OCI-LY7 (cell line): Measurements from ENCODE around the gene IPPK. TPM values are rescaled to one million over a fixed set of nuclear protein-coding genes. Genes with fewer than 3 reads are reported as not detected.

ENCODE experiments used
- BruUV-seq: library from RNA; stranded (reverse); fragments of 400-500 nt; replicated peaks from 2 replicates; lab custom pipeline; 2021; lab: Mats Ljungman, UMichigan
- CTCF ChIA-PET: fragments of 300-600 bp; sonication (Branson Sonifier 250); formaldehyde crosslinking; loops from one replicate; lab custom pipeline; 2022; ENCODE audit warnings: antibody characterized with exemption; ENCODE audit not compliant: unreplicated experiment; lab: Charles Lee
- POLR2A ChIA-PET: fragments of 300-600 bp; sonication (Branson Sonifier 250); formaldehyde crosslinking; loops from one replicate; lab custom pipeline; 2022; ENCODE audit warnings: antibody characterized with exemption; lab: Charles Lee
- DNase-seq: peaks from one replicate; pipeline ENCODE4 v3.0.0-alpha.2; 2015; ENCODE audit warnings: low spot score
- H2AFZ ChIP-seq: fragments of 200-600 bp; sonication (generic), shearing (Covaris generic); 2 replicates; pipeline ENCODE4 v1.6.1; 2014; ENCODE audit warnings: mild to moderate bottlenecking, antibody characterized with exemption, low read length, moderate library complexity
- H3K27ac ChIP-seq: fragments of 200-600 bp; sonication (generic); 2 replicates; pipeline ENCODE4 v1.5.1; 2014; ENCODE audit warnings: mixed run types, low read depth, mild to moderate bottlenecking, moderate library complexity, low read length, inconsistent platforms; ENCODE audit not compliant: poor library complexity, severe bottlenecking
- H3K36me3 ChIP-seq: fragments of 200-600 bp; sonication (generic); 2 replicates; pipeline ENCODE4 v1.6.1; 2014; ENCODE audit warnings: mild to moderate bottlenecking, antibody characterized with exemption, low read length, moderate library complexity, mixed read lengths; ENCODE audit not compliant: insufficient read depth
- H3K4me1 ChIP-seq: fragments of 200-600 bp; sonication (generic); 2 replicates; pipeline ENCODE4 v1.5.1; 2014; ENCODE audit warnings: mild to moderate bottlenecking, low read length; ENCODE audit not compliant: insufficient read depth, poor library complexity, severe bottlenecking
- H3K4me2 ChIP-seq: fragments of 200-600 bp; sonication (generic); 2 replicates; pipeline ENCODE4 v1.6.1; 2014; ENCODE audit warnings: mild to moderate bottlenecking, low read length
- H3K4me3 ChIP-seq: fragments of 200-600 bp; sonication (generic); 2 replicates; pipeline ENCODE4 v1.5.1; 2014; ENCODE audit warnings: mild to moderate bottlenecking, low read depth, low read length; ENCODE audit not compliant: poor library complexity, severe bottlenecking
- H3K79me2 ChIP-seq: fragments of 200-600 bp; sonication (generic); 2 replicates; pipeline ENCODE4 v1.6.1; 2016; ENCODE audit warnings: low read depth, mild to moderate bottlenecking, low read length, moderate library complexity, mixed read lengths; ENCODE audit not compliant: insufficient read depth
- H3K9me2 ChIP-seq: fragments of 200-600 bp; sonication (generic); 2 replicates; pipeline ENCODE4 v1.6.1; 2016; ENCODE audit warnings: mild to moderate bottlenecking, low read length, mixed read lengths; ENCODE audit not compliant: insufficient read depth
- H3K9me3 ChIP-seq: fragments of 200-600 bp; sonication (generic); 2 replicates; pipeline ENCODE4 v1.6.1; 2014; ENCODE audit warnings: mild to moderate bottlenecking, mixed run types, low read length, mixed read lengths
- H4K20me1 ChIP-seq: fragments of 200-600 bp; sonication (generic); 2 replicates; pipeline ENCODE4 v1.6.1; 2014; ENCODE audit warnings: mild to moderate bottlenecking, antibody characterized with exemption, low read length, moderate library complexity, mixed read lengths; ENCODE audit not compliant: insufficient read depth
- EZH2phosphoT487 ChIP-seq: fragments of 200-600 bp; sonication (generic); IDR thresholded peaks from 2 replicates; pipeline ENCODE4 v1.6.1; 2018; ENCODE audit warnings: low read depth, borderline replicate concordance, mild to moderate bottlenecking, mixed run types, antibody characterized with exemption, low read length, moderate library complexity, mixed read lengths
- intact Hi-C: fragments of 100-400 bp; cut with micrococcal nuclease; formaldehyde crosslinking; loops from one replicate; pipeline ENCODE4 v1.10.0; 2022; ENCODE audit not compliant: unreplicated experiment
- total RNA-seq, 2 experiments: library from RNA; depleted of rRNA in 1 of 2; stranded (reverse); fragments of >200 nt in 1 of 2; shearing (Covaris generic) in 1 of 2; gene quantifications; 2 replicates each; pipeline ENCODE4 v1.2.3, GENCODE V29; 2014 to 2022
- TF ChIP-seq, protein P1 (sequence below): fragments of 200-600 bp; sonication (generic); conservative IDR thresholded peaks from 2 replicates; pipeline ENCODE4 v1.5.1; 2014; ENCODE audit warnings: mild to moderate bottlenecking, antibody characterized with exemption, low read length, moderate library complexity, mixed read lengths

IPPK gene
- total RNA-seq, 2 experiments from 2014 or later: 10.3 to 12.7 TPM

DNA sequence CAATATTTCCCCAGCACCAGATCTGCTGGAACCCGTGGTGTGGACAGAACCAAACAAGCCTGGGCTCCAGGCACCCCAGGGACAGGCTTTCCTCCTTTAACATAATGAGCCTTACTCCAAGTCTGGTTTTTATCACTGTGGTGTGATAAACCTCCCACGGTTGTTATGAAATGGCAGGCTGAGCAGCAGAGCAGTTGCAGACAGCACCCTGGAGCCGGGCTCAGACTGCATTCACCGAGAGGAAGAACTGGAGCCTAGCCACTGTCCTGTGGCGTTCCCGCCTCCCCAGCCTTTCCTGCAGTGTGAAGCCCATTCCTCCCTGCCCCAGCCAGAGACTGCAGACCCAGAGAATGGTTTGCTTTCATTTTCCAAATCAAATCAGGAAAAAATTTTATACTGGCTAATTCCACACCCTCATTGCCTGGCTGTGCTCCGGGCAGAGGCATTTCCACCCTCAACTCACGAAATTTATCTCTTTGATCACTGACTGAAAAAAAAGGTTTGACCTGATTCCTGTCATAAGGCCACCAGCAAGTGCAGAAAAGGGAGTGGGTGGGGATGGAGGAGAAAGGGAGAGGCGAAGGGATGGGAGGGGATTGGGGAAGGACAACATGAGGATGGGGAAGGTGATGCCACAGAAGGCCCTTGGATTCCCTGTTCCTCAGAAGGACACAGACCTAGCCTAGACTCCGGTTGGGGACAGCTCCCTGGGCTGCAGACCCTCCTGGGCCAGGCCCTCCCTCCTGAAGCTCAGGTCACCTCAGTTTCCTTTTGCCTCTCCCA is 18.9 kb downstream of the IPPK start:
- POLR2A ChIA-PET: interaction anchor here (0.7 kb wide), 1 partner anchor 148 kb away, joined by 3 read pairs; no protein-coding TSS in a partner anchor
- Histone ChIP-seq H3K36me3 (peaks cover 85% of the 10 kb centered on the region), H3K9me3 (no peaks in the 10 kb centered on the region), H3K4me2 (no peak overlapping the region), H3K27ac (no peak overlapping the region), H3K4me3 (no peak overlapping the region), H3K9me2 (no peaks in the 10 kb centered on the region), H3K79me2 (no peaks in the 10 kb centered on the region), H4K20me1 (no peaks in the 10 kb centered on the region), H3K4me1 (peaks cover 8% of the 10 kb centered on the region), H2AFZ (no peak overlapping the region)
- intact Hi-C loops: no loop called here
- no peak for DNase-seq
- BruUV-seq: no TSS peak
- TF ChIP-seq, protein P1, sequence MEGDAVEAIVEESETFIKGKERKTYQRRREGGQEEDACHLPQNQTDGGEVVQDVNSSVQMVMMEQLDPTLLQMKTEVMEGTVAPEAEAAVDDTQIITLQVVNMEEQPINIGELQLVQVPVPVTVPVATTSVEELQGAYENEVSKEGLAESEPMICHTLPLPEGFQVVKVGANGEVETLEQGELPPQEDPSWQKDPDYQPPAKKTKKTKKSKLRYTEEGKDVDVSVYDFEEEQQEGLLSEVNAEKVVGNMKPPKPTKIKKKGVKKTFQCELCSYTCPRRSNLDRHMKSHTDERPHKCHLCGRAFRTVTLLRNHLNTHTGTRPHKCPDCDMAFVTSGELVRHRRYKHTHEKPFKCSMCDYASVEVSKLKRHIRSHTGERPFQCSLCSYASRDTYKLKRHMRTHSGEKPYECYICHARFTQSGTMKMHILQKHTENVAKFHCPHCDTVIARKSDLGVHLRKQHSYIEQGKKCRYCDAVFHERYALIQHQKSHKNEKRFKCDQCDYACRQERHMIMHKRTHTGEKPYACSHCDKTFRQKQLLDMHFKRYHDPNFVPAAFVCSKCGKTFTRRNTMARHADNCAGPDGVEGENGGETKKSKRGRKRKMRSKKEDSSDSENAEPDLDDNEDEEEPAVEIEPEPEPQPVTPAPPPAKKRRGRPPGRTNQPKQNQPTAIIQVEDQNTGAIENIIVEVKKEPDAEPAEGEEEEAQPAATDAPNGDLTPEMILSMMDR: no peak
- TF ChIP-seq EZH2phosphoT487: no peak
- CTCF ChIA-PET: no interaction called here

DNA sequence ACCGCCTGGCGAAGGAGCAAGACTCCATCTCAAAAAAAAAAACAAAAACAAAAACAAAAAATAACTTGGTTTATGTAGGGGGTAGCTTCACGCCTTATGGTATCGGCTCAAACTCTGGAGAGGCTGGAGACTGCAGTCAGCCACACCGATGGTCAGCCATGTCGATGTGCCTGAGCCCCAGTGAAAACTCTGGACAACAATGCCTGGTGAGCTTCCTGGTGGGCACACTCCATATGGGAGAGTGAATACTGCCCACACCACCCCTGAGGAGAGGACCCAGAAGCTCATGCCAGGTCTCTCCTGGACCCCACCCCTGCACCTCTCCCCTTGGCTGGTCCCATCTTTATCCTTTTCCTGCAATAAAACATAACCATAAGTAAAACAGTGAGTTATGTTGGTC is 19.6 kb downstream of the IPPK start:
- Histone ChIP-seq H3K9me2 (no peaks in the 10 kb centered on the region), H3K4me1 (peaks cover 8% of the 10 kb centered on the region), H2AFZ (no peak overlapping the region), H4K20me1 (no peaks in the 10 kb centered on the region), H3K36me3 (peaks cover 86% of the 10 kb centered on the region), H3K79me2 (no peaks in the 10 kb centered on the region), H3K4me2 (no peak overlapping the region), H3K27ac (no peak overlapping the region), H3K4me3 (no peak overlapping the region), H3K9me3 (no peaks in the 10 kb centered on the region)
- intact Hi-C loops: no loop called here
- TF ChIP-seq, protein P1: no peak
- TF ChIP-seq EZH2phosphoT487: no peak
- ChIA-PET POLR2A (interaction anchor here (0.7 kb wide), 1 partner anchor 149 kb away, joined by 3 read pairs; no protein-coding TSS in a partner anchor), CTCF (no interaction called here)
- no peak for DNase-seq
- BruUV-seq: no TSS peak

DNA sequence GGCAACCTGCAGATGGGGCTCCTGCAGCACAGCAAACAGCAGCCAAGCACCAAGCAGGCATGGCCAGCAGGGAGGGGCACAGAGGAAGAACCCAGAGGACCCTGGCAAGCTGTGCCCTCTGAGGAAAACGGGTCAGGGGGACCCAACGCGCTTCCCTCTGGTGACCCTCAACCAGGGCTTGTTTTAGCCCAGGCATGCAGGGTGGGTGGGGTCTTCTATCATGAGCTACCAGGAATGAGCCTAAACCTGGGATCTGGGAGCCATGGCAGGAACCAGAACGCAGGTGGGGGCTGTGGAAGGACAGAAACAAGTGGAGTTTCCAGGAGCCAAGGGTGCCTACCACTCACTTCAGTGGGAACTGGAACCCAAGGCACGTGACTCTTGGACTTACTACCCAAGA is 20.9 kb downstream of the IPPK start:
- no peak overlapping the region for H3K4me2 ChIP-seq
- H3K36me3 ChIP-seq: peaks cover 86% of the 10 kb centered on the region
- H3K9me2 ChIP-seq: no peaks in the 10 kb centered on the region
- no peak overlapping the region for H3K4me3 ChIP-seq
- H3K4me1 ChIP-seq: peaks cover under 1% of the 10 kb centered on the region
- intact Hi-C loops: no loop called here
- DNase-seq: no peak
- BruUV-seq: no TSS peak
- no peak for TF ChIP-seq EZH2phosphoT487
- TF ChIP-seq, protein P1: no peak
- H3K27ac ChIP-seq: no peak overlapping the region
- ChIA-PET POLR2A (no interaction called here), CTCF (no interaction called here)
- no peaks in the 10 kb centered on the region for H3K79me2 ChIP-seq
- H4K20me1 ChIP-seq: no peaks in the 10 kb centered on the region
- no peak overlapping the region for H2AFZ ChIP-seq
- H3K9me3 ChIP-seq: no peaks in the 10 kb centered on the region
